Peyer's patch (tissue), 4 donors: Measurements from ENCODE around the gene GRIA4. TPM values are rescaled to one million over a fixed set of nuclear protein-coding genes. Genes with fewer than 3 reads are reported as not detected.
"Not testable (repeated sequence)": the region's sequence is repeated elsewhere in the genome, so short reads cannot be mapped to it uniquely, and the experiment has no call there.

Experiments used
- DNase-seq, 3 donors: peaks; one replicate each; pipeline ENCODE4 v3.0.0-alpha.2; 2017 to 2019
- H3K27ac ChIP-seq, 4 donors: fragments of 200-600 bp; sonication (generic); one replicate each; pipeline ENCODE4 v1.5.1; 2016 to 2019
- H3K27me3 ChIP-seq, 2 donors: fragments of 200-600 bp; sonication (generic); one replicate each; pipeline ENCODE4 v1.5.1; 2019
- H3K36me3 ChIP-seq, 3 donors: fragments of 200-600 bp; sonication (generic); one replicate each; pipeline ENCODE4 v1.5.1; 2016 to 2019
- H3K4me1 ChIP-seq, 4 donors: fragments of 200-600 bp; sonication (generic); one replicate each; pipeline ENCODE4 v1.5.1; 2016 to 2019
- H3K4me3 ChIP-seq, 4 donors: fragments of 200-600 bp; sonication (generic); 1 replicate in 3 of 4; 2 replicates in 1 of 4; pipeline ENCODE4 v1.5.1; 2016 to 2019; ENCODE audit warnings: mild to moderate bottlenecking in 1 of 4
- H3K9me3 ChIP-seq, 4 donors: fragments of 200-600 bp; sonication (generic); one replicate each; pipeline ENCODE4 v1.5.1; 2016 to 2019; ENCODE audit warnings: mild to moderate bottlenecking in 1 of 4
- CTCF ChIP-seq, 6 experiments: fragments of 450-650 bp in 4 of 6; fragments of 200-600 bp in 2 of 6; sonication (generic) in 1 of 6; IDR thresholded peaks; one replicate each; pipeline ENCODE4 v1.5.1; 2017 to 2019; ENCODE audit warnings: antibody characterized with exemption in 6 of 6, mild to moderate bottlenecking in 3 of 6, moderate library complexity in 1 of 6
- POLR2A ChIP-seq, 2 donors: fragments of 450-650 bp; IDR thresholded peaks; one replicate each; pipeline ENCODE4 v1.5.1; 2017; ENCODE audit warnings: antibody characterized with exemption in 2 of 2, mild to moderate bottlenecking in 2 of 2, moderate library complexity in 2 of 2
- total RNA-seq, 4 donors: library from RNA; depleted of rRNA; stranded (reverse); fragments of >200 nt; gene quantifications; one replicate each; pipeline ENCODE4 v1.1.0, GENCODE V29; 2016

GRIA4 gene
- total RNA-seq, 4 donors from 2014 or later = 9.9 to 87.8 (median 36.6) TPM

- H3K36me3 ChIP-seq = no peaks in the 10 kb centered on the region
- H3K9me3 ChIP-seq = no peaks in the 10 kb centered on the region
- H3K27ac ChIP-seq = no peak overlapping the region
- H3K27me3 ChIP-seq = no peaks in the 10 kb centered on the region
- no peak overlapping the region for H3K4me3 ChIP-seq
- no peak for DNase-seq
- TF ChIP-seq CTCF (IDR thresholded peaks at IDR 0.05) = no peak
- TF ChIP-seq POLR2A (IDR thresholded peaks at IDR 0.05) = no peak
- no peaks in the 10 kb centered on the region for H3K4me1 ChIP-seq
Measured at GRCh38 chr11:105989124-105989523, 379.3 kb downstream of the GRIA4 start.

GRCh38 chr11:105991888-105992287 is 382.0 kb downstream of the GRIA4 start:
- Histone ChIP-seq H3K9me3 (no peaks in the 10 kb centered on the region), H3K36me3 (peaks cover 0 to 12% (median 0%) of the 10 kb centered on the region in 3 donors), H3K27ac (no peak overlapping the region), H3K27me3 (no peaks in the 10 kb centered on the region), H3K4me1 (no peaks in the 10 kb centered on the region), H3K4me3 (no peak overlapping the region)
- TF ChIP-seq CTCF (IDR thresholded peaks at IDR 0.05) (no peak), POLR2A (IDR thresholded peaks at IDR 0.05) (no peak)
- no peak for DNase-seq

GRCh38 chr11:106001304-106002012 is 391.6 kb downstream of the GRIA4 start:
- peaks cover 0 to 13% (median 2%) of the 10 kb centered on the region in 4 donors for H3K9me3 ChIP-seq
- H3K4me3 ChIP-seq = no peak overlapping the region
- no peaks in the 10 kb centered on the region for H3K4me1 ChIP-seq
- no peak for DNase-seq
- H3K27me3 ChIP-seq = no peaks in the 10 kb centered on the region
- peaks cover 0 to 16% (median 0%) of the 10 kb centered on the region in 3 donors for H3K36me3 ChIP-seq
- TF ChIP-seq POLR2A (IDR thresholded peaks at IDR 0.05) (no peak), CTCF (IDR thresholded peaks at IDR 0.05) (no peak)
- H3K27ac ChIP-seq = no peak overlapping the region

GRCh38 chr11:106003094-106003493 is 393.2 kb downstream of the GRIA4 start:
- not testable (repeated sequence) for H3K27ac ChIP-seq, H3K27me3 ChIP-seq, H3K4me3 ChIP-seq, DNase-seq, H3K4me1 ChIP-seq
- Histone ChIP-seq H3K9me3 (peaks cover 0 to 13% (median 2%) of the 10 kb centered on the region in 4 donors), H3K36me3 (peaks cover 0 to 27% (median 0%) of the 10 kb centered on the region in 3 donors)

GRCh38 chr11:106011481-106011880 is 401.6 kb downstream of the GRIA4 start:
- Histone ChIP-seq H3K9me3 (no peaks in the 10 kb centered on the region), H3K4me3 (no peak overlapping the region), H3K27ac (no peak overlapping the region), H3K27me3 (no peaks in the 10 kb centered on the region), H3K4me1 (no peaks in the 10 kb centered on the region), H3K36me3 (peaks cover 0 to 40% (median 0%) of the 10 kb centered on the region in 3 donors)
- TF ChIP-seq POLR2A (IDR thresholded peaks at IDR 0.05) (no peak), CTCF (IDR thresholded peaks at IDR 0.05) (no peak)
- DNase-seq = no peak

GRCh38 chr11:106012744-106013143 is 402.9 kb downstream of the GRIA4 start:
- Histone ChIP-seq H3K36me3 (peaks cover 0 to 29% (median 0%) of the 10 kb centered on the region in 3 donors), H3K27me3 (no peaks in the 10 kb centered on the region), H3K27ac (no peak overlapping the region), H3K4me1 (peaks cover 0 to 5% (median 0%) of the 10 kb centered on the region in 4 donors), H3K9me3 (no peaks in the 10 kb centered on the region), H3K4me3 (no peak overlapping the region)
- DNase-seq = no peak
- TF ChIP-seq CTCF (IDR thresholded peaks at IDR 0.05) (no peak), POLR2A (IDR thresholded peaks at IDR 0.05) (no peak)
